HCT116 (cell line): ENCODE results near the gene DHRS4L2.
"Not testable (repeated sequence)": the region's sequence is repeated elsewhere in the genome, so short reads cannot be mapped to it uniquely, and the experiment has no call there.

ENCODE experiments used
- ATF3 ChIP-seq: IDR thresholded peaks from 2 replicates; pipeline ENCODE4 v1.6.1; 2012
- CTCF ChIP-seq, 3 experiments: fragments of 200-600 bp in 1 of 3; sonication (generic) in 1 of 3; IDR thresholded peaks in 2 of 3; conservative IDR thresholded peaks in 1 of 3; 2 replicates each; pipeline ENCODE4 v1.5.1; 2012 to 2017; ENCODE audit warnings: low read depth in 2 of 3, low read length in 2 of 3, antibody characterized with exemption in 1 of 3, borderline replicate concordance in 1 of 3, control low read depth in 1 of 3, mild to moderate bottlenecking in 1 of 3, mixed read lengths in 1 of 3, mixed run types in 1 of 3, moderate library complexity in 1 of 3; ENCODE audit not compliant: insufficient read depth in 1 of 3
- EZH2 ChIP-seq: fragments of 200-600 bp; sonication (generic); IDR thresholded peaks from 2 replicates; pipeline ENCODE4 v1.6.1; 2017; ENCODE audit warnings: antibody characterized with exemption, mixed run types
- EZH2phosphoT487 ChIP-seq: fragments of 200-600 bp; IDR thresholded peaks from 2 replicates; pipeline ENCODE4 v1.6.1; 2018; ENCODE audit warnings: antibody characterized with exemption, borderline replicate concordance
- MAX ChIP-seq: IDR thresholded peaks from 2 replicates; pipeline ENCODE4 v1.6.1; 2012
- POLR2A ChIP-seq: IDR thresholded peaks from 2 replicates; pipeline ENCODE4 v1.7.0; 2011; ENCODE audit warnings: borderline replicate concordance; ENCODE audit not compliant: insufficient read depth, insufficient read length; ENCODE audit errors: extremely low read depth
- POLR2AphosphoS5 ChIP-seq: IDR thresholded peaks from 2 replicates; pipeline ENCODE4 v1.6.1; 2011; ENCODE audit warnings: mild to moderate bottlenecking, low read depth, low read length, moderate library complexity
- RAD21 ChIP-seq: IDR thresholded peaks from 2 replicates; pipeline ENCODE4 v1.6.1; 2012; ENCODE audit warnings: low read depth, mild to moderate bottlenecking
- SIN3A ChIP-seq: IDR thresholded peaks from 2 replicates; pipeline ENCODE4 v1.6.1; 2012; ENCODE audit warnings: low read depth
- SRF ChIP-seq: IDR thresholded peaks from 2 replicates; pipeline ENCODE4 v1.6.1; 2012; ENCODE audit warnings: low read depth
- YY1 ChIP-seq: IDR thresholded peaks from 2 replicates; pipeline ENCODE4 v1.6.1; 2011; ENCODE audit warnings: low read length, low read depth, moderate library complexity, mild to moderate bottlenecking; ENCODE audit not compliant: insufficient replicate concordance; ENCODE audit errors: extremely low read depth
- ZBTB33 ChIP-seq: IDR thresholded peaks from 2 replicates; pipeline ENCODE4 v1.6.1; 2011; ENCODE audit warnings: mild to moderate bottlenecking, low read length, moderate library complexity; ENCODE audit not compliant: insufficient replicate concordance; ENCODE audit errors: extremely low read depth
- ZFX ChIP-seq: fragments of 450-650 bp; IDR thresholded peaks from 2 replicates; pipeline ENCODE4 v1.6.1; 2017
- ZNF274 ChIP-seq: fragments of 200-500 bp; sonication (Bioruptor generic); IDR thresholded peaks from 2 replicates; pipeline ENCODE4 v1.6.1; 2014; ENCODE audit warnings: mild to moderate bottlenecking, low read depth, low read length, inconsistent platforms

GRCh38 chr14:24035769-24036168 lies 47.0 kb downstream of the DHRS4L2 start:
- TF ChIP-seq RAD21; CTCF (IDR thresholded peaks at IDR 0.05 in 2 of 3, conservative IDR thresholded peaks at IDR 0.05 in 1 of 3; ENCODE audit: borderline replicate concordance in 1 of 3, insufficient read depth in 1 of 3, low read depth in 2 of 3, low read length in 2 of 3); POLR2A; ZBTB33; SIN3A; POLR2AphosphoS5; SRF; ZNF274; MAX; EZH2phosphoT487; EZH2; YY1; ATF3; ZFX: not testable (repeated sequence)
